ENCODE results near the gene NOTCH1.
"Not testable (repeated sequence)": the region's sequence is repeated elsewhere in the genome, so short reads cannot be mapped to it uniquely, and the experiment has no call there.

Gene NOTCH1

DNA sequence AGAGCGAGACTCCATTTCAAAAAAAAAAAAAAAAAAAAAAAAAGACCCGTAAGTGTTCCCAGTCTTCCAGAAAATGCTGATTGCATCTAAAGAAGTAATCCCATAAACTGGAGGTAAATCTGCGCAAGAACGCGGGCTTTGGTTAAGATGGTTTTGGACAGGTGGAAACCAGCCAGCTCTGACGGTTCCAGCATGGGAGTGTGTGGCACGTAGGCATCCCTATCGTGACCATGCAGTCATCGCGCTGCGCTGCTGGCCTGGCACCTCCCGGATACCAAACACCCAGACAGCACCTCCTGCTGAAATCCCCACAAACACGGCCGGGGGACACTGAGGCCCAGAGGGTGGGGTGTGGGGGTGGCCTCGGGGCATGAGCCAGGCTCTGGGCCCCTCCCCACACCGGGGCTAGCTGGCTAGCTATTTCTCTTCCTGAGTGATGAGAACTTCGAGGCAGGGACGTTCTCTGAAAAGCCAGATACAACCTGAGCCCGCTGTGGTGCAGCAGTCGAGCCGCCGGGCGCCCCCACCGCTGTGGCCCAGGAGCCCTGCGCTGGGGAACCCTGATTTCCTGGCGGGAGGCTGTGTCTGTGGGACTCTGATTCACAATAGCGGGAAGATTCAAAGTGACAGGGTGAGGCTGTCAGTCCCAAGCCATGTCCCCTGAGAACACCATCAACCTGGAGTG lies 32.2 kb upstream of the NOTCH1 start:
- no peak overlapping the region for H3K4me3 ChIP-seq (ENCODE audit: low read length)
- TF ChIP-seq, protein P1, sequence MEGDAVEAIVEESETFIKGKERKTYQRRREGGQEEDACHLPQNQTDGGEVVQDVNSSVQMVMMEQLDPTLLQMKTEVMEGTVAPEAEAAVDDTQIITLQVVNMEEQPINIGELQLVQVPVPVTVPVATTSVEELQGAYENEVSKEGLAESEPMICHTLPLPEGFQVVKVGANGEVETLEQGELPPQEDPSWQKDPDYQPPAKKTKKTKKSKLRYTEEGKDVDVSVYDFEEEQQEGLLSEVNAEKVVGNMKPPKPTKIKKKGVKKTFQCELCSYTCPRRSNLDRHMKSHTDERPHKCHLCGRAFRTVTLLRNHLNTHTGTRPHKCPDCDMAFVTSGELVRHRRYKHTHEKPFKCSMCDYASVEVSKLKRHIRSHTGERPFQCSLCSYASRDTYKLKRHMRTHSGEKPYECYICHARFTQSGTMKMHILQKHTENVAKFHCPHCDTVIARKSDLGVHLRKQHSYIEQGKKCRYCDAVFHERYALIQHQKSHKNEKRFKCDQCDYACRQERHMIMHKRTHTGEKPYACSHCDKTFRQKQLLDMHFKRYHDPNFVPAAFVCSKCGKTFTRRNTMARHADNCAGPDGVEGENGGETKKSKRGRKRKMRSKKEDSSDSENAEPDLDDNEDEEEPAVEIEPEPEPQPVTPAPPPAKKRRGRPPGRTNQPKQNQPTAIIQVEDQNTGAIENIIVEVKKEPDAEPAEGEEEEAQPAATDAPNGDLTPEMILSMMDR (conservative IDR thresholded peaks at IDR 0.05; ENCODE audit: low read length): no peak

DNA sequence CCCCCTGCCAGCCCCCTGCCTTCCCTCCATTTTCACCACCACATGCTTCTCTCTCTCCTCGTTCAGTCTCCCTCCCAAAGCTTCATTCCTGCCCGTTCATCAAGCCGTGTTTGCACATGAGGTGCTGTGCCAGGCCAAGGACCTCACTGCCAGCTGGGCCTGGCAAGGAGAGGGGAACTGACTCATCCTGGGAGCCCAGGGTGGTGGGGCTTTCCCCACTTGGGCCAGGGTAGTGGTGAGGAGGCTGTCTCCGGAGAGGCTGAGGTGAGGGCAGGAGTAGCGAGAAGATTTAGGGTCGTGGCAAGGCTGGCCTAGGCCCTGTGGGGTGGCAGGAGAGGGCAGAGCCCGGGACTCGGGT lies 30.4 kb upstream of the NOTCH1 start:
- DNase-seq (ENCODE audit: low read depth): peak; percentile 29
- TF ChIP-seq, protein P1 (conservative IDR thresholded peaks at IDR 0.05; ENCODE audit: low read length): no peak
- no peak overlapping the region for H3K4me3 ChIP-seq (ENCODE audit: low read length)

More for the DNA sequence above, 32.2 kb upstream of the NOTCH1 start:
- DNase-seq (ENCODE audit: low read depth): no peak

DNA sequence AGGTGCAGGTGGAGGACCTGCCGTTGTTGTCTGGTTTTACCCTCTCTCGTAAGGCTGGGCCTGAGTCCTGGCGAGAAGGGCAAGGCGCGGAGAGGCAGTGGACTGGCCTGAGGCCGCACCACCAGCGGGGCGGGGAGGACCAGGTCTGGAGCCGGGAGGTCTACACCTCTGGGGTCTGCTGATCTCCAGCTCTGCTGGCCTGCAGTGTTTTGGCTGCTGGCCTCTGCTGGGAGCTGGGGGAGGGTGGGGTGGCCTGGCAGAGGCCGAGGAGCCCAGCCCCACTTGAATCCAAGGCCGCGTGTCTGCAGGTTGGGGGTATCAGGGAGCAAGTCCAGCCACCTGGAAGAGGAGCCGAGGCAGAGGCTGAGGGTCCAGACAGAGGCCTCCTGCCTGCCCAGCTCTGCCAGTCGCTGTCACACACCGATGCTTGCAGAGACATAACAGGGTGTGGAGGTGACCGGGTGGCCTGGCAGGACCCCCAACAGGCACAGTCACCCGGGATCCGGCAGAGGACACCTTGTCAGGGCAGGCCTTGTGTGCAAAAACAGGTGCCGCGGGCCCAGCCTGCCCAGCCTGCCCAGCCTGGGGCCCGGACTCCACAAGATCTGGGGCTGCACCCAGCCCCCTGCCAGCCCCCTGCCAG lies 29.9 kb upstream of the NOTCH1 start:
- TF ChIP-seq, protein P1 (conservative IDR thresholded peaks at IDR 0.05; ENCODE audit: low read length): no peak
- DNase-seq (ENCODE audit: low read depth): no peak
- no peak overlapping the region for H3K4me3 ChIP-seq (ENCODE audit: low read length)

DNA sequence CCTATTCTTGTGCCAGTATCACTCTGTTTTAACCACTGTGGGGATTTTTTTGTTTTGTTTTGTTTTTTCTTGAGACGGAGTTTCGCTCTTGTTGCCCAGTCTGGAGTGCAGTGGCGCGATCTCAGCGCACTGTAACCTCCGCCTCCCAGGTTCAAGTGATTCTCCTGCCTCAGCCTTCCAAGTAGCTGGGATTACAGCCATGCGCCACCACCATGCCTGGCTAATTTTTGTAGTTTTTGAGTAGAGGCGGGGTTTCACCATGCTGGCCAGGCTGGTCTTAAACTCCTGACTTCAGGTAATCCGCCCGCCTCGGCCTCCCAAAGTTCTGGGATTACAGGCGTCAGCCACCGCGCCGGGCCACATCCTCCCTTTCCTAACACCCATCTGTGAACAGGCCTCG lies 28.8 kb upstream of the NOTCH1 start:
- not testable (repeated sequence) for H3K4me3 ChIP-seq (ENCODE audit: low read length); DNase-seq (ENCODE audit: low read depth)

DNA sequence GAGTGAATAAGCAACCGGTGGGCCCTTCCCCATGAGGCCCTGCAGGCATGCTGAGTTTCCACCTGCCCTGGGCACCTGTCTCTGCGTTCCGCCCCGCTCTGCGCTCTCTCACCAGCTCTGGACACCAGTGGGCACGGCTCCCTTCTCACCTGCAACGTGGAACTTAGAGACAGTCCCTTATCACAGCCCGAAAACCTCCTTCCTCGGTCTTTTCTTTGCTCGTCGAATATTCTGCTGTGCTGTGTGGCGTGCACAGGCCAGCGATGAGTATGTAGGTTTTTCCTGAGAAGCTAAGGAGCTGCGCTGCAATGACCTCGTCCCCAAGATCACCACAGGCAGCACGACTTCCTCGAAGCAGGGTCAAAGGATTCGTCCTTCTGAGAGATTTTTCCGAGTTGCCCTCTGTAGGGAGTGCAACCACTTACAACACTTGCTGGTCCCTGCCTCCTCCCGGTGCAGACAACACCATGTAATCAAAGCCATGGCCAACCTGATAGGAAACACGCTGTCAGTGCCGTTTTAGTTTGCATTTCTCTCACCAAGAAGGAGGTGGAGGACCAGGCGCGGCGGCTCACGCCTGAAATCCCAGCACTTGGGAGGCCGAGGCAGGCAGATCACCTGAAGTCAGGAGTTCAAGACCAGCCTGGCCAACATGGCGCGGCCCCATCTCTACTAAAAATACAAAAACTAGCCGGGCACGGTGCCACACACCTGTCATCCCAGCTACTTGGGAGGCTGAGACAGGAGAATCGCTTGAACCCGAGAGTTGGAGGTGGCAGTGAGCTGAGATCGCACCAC lies 27.2 kb upstream of the NOTCH1 start:
- TF ChIP-seq, protein P1 (conservative IDR thresholded peaks at IDR 0.05; ENCODE audit: low read length): no peak
- no peak for DNase-seq (ENCODE audit: low read depth)
- H3K4me3 ChIP-seq (ENCODE audit: low read length): no peak overlapping the region

DNA sequence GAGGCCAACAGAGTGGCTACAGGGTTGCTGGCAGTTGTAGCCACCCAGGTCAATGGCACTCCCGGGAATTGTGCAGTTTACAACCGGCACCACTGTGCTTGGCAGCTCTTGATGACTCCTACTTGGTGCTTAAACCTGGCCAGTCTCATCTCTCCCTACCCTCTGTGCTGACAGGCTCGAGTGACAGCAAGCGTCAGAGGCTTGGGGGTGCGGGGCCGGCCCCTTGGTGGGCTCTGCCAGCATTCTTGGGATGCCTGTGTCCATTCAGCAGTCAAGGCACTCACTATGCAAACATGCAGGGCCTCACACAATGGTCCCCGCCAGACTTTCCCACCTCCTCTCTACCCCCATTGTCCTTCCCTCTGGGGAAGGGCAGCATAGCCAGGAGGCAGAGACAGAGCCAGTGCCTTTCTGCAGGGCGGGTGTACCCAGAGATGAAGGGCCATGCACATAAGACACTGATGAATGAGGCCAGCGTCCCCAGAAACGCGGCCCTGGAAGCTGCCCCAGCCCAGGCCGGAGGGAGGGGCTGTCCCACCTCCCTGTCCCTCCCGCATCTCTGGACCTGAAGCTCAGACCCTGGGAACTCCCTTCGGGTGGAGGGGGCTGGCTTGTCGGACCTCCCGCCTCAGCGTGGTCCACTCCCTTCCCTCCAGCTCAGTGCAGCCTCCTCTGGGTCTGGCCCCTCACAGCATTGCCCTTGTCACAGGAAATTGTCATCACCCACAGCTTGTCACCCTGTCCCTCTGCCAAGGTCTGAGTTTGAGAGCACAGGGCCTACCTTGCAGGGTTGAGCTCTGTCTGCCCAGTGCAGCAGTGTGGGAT lies 26.4 kb upstream of the NOTCH1 start:
- TF ChIP-seq, protein P1 (conservative IDR thresholded peaks at IDR 0.05; ENCODE audit: low read length): no peak
- DNase-seq (ENCODE audit: low read depth): peak; percentile 60
- no peak overlapping the region for H3K4me3 ChIP-seq (ENCODE audit: low read length)

DNA sequence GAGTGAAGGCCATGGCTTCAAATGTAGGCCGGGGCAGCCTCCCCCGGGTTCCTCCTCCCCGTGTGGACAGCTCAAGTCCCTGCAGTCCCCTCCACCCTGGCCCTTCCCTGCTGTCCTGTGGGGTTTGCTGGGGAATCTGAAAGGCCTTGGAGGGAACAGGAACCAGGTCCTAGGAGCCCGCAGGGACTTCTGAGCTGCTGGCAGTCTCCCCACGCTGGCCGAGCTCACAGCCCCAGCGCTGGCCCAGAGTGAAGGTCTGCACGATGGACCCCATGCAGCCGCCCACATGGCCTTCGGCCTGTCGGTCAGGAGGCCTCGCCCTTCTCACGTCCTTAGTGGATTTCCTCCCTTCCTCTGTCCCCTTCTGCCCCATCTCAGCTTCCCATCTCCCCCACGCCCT lies 25.7 kb upstream of the NOTCH1 start:
- no peak for DNase-seq (ENCODE audit: low read depth)
- no peak overlapping the region for H3K4me3 ChIP-seq (ENCODE audit: low read length)
- TF ChIP-seq, protein P1 (conservative IDR thresholded peaks at IDR 0.05; ENCODE audit: low read length): no peak
